OCI-LY3 (cell line): ENCODE results near the gene IDH3G.

Source experiments
- H2AFZ ChIP-seq: fragments of 200-600, 300-600 bp; shearing (Covaris generic); 2 replicates; pipeline ENCODE4 v1.6.0; 2014; ENCODE audit warnings: antibody characterized with exemption, low read depth, low read length
- H3K27ac ChIP-seq: fragments of 200-600, 300-600 bp; sonication (generic); 2 replicates; pipeline ENCODE4 v1.5.1; 2014; ENCODE audit warnings: mild to moderate bottlenecking, low read length, moderate library complexity, mixed read lengths
- H3K27me3 ChIP-seq: fragments of 200-600, 300-600 bp; sonication (generic); 2 replicates; pipeline ENCODE4 v1.6.1; 2014; ENCODE audit warnings: low read depth, low read length, mixed read lengths
- H3K36me3 ChIP-seq: fragments of 200-600, 300-600 bp; sonication (generic); replicated peaks from 2 replicates; pipeline ENCODE3; 2014; ENCODE audit warnings: low read depth, low read length, mixed read lengths
- H3K4me1 ChIP-seq: fragments of 300-600, 200-600 bp; sonication (generic); 2 replicates; pipeline ENCODE4 v1.6.1; 2014; ENCODE audit warnings: low read length, mixed read lengths
- H3K4me2 ChIP-seq: fragments of 200-600, 300-600 bp; sonication (generic); 2 replicates; pipeline ENCODE4 v1.6.1; 2014; ENCODE audit warnings: low read length, mixed read lengths
- H3K4me3 ChIP-seq: fragments of 300-600, 200-600 bp; sonication (generic); 2 replicates; pipeline ENCODE4 v1.5.1; 2014; ENCODE audit warnings: antibody characterized with exemption, mild to moderate bottlenecking, low read length, moderate library complexity
- H3K79me2 ChIP-seq: fragments of 300-600, 200-600 bp; shearing (Covaris generic); 2 replicates; pipeline ENCODE4 v1.6.1; 2014; ENCODE audit warnings: mild to moderate bottlenecking, low read length, mixed read lengths
- H3K9ac ChIP-seq: fragments of 300-600, 200-600 bp; shearing (Covaris generic); 2 replicates; pipeline ENCODE4 v1.6.0; 2014; ENCODE audit warnings: mild to moderate bottlenecking, low read length, moderate library complexity
- H3K9me3 ChIP-seq: fragments of 200-600, 300-600 bp; shearing (Covaris generic); 2 replicates; pipeline ENCODE4 v1.6.1; 2014; ENCODE audit warnings: low read length, mixed read lengths; ENCODE audit not compliant: insufficient read depth
- H4K20me1 ChIP-seq: fragments of 200-600, 300-600 bp; sonication (generic); 2 replicates; pipeline ENCODE4 v1.6.1; 2016; ENCODE audit warnings: low read length, mixed read lengths; ENCODE audit not compliant: insufficient read depth
- EZH2phosphoT487 ChIP-seq: fragments of 200-600 bp; shearing (Covaris generic); IDR thresholded peaks from 2 replicates; pipeline ENCODE4 v1.6.1; 2018; ENCODE audit warnings: antibody characterized with exemption, mixed run types, low read depth
- TF ChIP-seq, protein P1 (sequence below): fragments of 200-600, 300-600 bp; sonication (generic); IDR thresholded peaks from 2 replicates; pipeline ENCODE4 v1.5.1; 2014; ENCODE audit warnings: antibody characterized with exemption, low read length, low read depth

IDH3G gene

DNA sequence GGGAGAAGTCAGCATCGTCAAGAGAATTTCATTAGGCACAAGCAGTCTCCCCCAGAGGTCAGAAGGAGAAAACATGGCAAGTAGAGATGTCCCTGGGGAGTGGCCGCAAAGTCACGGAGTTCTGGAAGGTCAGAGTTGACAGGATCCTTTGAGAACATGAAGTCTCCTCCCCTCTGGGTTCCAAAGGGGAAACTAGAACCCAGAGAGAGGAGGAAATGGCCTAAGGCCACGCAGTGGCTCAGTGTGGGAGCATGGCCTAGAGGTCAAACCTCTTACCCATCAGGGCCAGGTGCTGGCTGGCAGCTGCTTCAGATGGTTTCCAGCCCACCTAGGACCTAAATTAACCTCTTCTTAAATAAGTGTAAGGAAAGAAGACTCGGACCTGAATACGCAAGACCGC is 884 bp downstream of the IDH3G start:
- peaks cover 5% of the 10 kb centered on the region; the same call in 1 of the 2 replicates for H4K20me1 ChIP-seq
- TF ChIP-seq EZH2phosphoT487 = no peak
- TF ChIP-seq, protein P1, sequence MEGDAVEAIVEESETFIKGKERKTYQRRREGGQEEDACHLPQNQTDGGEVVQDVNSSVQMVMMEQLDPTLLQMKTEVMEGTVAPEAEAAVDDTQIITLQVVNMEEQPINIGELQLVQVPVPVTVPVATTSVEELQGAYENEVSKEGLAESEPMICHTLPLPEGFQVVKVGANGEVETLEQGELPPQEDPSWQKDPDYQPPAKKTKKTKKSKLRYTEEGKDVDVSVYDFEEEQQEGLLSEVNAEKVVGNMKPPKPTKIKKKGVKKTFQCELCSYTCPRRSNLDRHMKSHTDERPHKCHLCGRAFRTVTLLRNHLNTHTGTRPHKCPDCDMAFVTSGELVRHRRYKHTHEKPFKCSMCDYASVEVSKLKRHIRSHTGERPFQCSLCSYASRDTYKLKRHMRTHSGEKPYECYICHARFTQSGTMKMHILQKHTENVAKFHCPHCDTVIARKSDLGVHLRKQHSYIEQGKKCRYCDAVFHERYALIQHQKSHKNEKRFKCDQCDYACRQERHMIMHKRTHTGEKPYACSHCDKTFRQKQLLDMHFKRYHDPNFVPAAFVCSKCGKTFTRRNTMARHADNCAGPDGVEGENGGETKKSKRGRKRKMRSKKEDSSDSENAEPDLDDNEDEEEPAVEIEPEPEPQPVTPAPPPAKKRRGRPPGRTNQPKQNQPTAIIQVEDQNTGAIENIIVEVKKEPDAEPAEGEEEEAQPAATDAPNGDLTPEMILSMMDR = no peak
- H3K36me3 ChIP-seq = peaks cover 22% of the 10 kb centered on the region
- H2AFZ ChIP-seq = no peak overlapping the region
- H3K9me3 ChIP-seq = no peaks in the 10 kb centered on the region
- H3K27me3 ChIP-seq = no peaks in the 10 kb centered on the region
- H3K4me2 ChIP-seq = peak overlapping the region; percentile 92
- peaks cover 18% of the 10 kb centered on the region for H3K4me1 ChIP-seq
- H3K4me3 ChIP-seq = peak overlapping the region; percentile 96
- peak overlapping the region; percentile 80 for H3K27ac ChIP-seq
- H3K9ac ChIP-seq = peak overlapping the region; percentile 83
- H3K79me2 ChIP-seq = peaks cover 56% of the 10 kb centered on the region

DNA sequence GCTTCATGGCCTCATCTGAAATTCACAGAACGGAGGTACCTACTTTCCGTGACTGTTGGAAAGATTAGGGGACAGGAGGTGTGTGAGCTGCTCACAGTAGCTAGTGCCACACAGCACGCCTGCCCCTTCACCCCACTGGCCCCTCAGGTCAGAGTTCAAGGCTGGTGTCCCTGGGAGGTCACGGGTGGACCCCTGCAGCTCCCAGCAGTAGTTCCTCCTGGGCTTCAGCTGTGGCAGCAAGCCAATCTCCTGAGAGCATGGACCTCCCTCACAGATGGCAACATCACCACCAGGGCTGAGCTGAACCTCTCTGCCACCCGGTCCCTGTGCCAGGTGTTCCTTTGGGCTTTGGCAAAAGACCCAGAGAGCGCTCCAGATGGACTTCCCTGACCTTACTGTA is 1.8 kb downstream of the IDH3G start:
- TF ChIP-seq, protein P1 = no peak
- no peak for TF ChIP-seq EZH2phosphoT487
- Histone ChIP-seq H3K9ac (no peak overlapping the region), H3K27me3 (no peaks in the 10 kb centered on the region), H3K36me3 (peaks cover 19% of the 10 kb centered on the region), H3K4me2 (no peak overlapping the region), H3K9me3 (no peaks in the 10 kb centered on the region), H2AFZ (no peak overlapping the region), H3K27ac (no peak overlapping the region), H4K20me1 (peaks cover 5% of the 10 kb centered on the region; the same call in 1 of the 2 replicates), H3K79me2 (peaks cover 56% of the 10 kb centered on the region), H3K4me1 (peaks cover 18% of the 10 kb centered on the region), H3K4me3 (no peak overlapping the region)

DNA sequence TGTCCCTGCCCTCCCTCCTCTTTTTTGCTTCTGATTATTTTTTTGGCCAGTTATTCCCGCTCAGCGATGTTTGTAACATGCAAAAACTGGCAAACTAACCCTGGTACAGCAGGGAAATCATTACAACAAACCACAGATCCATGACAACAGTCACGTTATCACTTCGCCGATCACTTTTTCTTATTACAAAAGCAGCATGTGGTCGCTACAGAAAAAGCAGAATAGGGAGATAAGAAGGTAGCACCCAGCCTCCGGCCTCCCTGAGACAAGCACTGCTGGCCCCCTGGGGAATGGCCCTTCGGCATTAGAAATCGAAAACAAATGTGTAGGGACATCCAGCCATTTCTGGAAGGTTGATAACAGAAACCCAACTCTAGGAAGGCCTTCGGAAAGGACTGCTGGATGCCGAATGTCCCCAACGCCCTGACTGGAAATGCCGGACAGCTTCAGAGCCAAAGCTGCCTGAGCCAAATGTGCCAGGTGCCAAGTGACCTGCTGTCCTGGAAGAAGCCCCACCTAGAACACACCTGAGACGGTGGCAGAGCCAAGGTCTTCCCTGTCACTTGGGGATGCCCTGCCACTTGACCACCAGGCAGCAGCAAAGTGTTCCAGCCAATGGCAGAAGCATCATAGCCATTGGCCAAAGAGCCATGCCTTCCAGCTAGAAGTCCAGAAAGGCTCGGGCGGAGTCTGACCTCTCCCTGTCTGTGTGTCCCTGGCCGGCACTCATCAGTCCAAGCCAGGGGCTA is 2.9 kb downstream of the IDH3G start:
- peaks cover 10% of the 10 kb centered on the region for H3K36me3 ChIP-seq
- no peak overlapping the region for H3K9ac ChIP-seq
- TF ChIP-seq EZH2phosphoT487 = no peak
- H3K27me3 ChIP-seq = no peaks in the 10 kb centered on the region
- H3K79me2 ChIP-seq = peaks cover 46% of the 10 kb centered on the region
- H2AFZ ChIP-seq = no peak overlapping the region
- no peak overlapping the region for H3K4me3 ChIP-seq
- no peaks in the 10 kb centered on the region for H3K9me3 ChIP-seq
- no peak overlapping the region for H3K27ac ChIP-seq
- H3K4me1 ChIP-seq = peaks cover 17% of the 10 kb centered on the region
- H3K4me2 ChIP-seq = no peak overlapping the region
- peaks cover 2% of the 10 kb centered on the region; the same call in 1 of the 2 replicates for H4K20me1 ChIP-seq

DNA sequence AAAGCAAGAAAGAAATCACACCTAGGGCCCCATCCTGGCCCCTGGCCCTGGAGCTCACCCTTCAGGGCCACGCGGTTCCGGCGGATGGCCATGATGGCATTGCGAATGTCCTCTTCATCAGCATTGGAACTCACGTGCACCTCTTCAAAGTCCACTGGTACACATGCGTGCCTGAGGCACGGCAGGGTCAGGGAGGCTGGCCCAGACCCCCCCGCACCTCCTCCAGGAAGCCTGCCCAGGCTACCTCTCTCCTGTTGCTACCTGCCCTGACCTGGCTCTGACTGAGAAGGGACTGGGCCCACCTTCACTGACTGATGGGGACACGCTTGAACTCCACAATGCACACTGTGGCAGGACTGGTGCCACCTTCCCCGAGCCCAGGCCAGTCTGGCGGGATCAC is 4.5 kb downstream of the IDH3G start:
- no peaks in the 10 kb centered on the region for H3K27me3 ChIP-seq
- TF ChIP-seq, protein P1 = no peak
- no peak for TF ChIP-seq EZH2phosphoT487
- no peak overlapping the region for H3K4me3 ChIP-seq
- no peak overlapping the region for H2AFZ ChIP-seq
- no peak overlapping the region for H3K27ac ChIP-seq
- H4K20me1 ChIP-seq = no peaks in the 10 kb centered on the region
- no peaks in the 10 kb centered on the region for H3K9me3 ChIP-seq
- no peak overlapping the region for H3K9ac ChIP-seq
- H3K4me1 ChIP-seq = peaks cover 8% of the 10 kb centered on the region
- H3K36me3 ChIP-seq = no peaks in the 10 kb centered on the region
- peaks cover 30% of the 10 kb centered on the region for H3K79me2 ChIP-seq
- H3K4me2 ChIP-seq = no peak overlapping the region
